ENCODE data around the gene CDH4.

DNA sequence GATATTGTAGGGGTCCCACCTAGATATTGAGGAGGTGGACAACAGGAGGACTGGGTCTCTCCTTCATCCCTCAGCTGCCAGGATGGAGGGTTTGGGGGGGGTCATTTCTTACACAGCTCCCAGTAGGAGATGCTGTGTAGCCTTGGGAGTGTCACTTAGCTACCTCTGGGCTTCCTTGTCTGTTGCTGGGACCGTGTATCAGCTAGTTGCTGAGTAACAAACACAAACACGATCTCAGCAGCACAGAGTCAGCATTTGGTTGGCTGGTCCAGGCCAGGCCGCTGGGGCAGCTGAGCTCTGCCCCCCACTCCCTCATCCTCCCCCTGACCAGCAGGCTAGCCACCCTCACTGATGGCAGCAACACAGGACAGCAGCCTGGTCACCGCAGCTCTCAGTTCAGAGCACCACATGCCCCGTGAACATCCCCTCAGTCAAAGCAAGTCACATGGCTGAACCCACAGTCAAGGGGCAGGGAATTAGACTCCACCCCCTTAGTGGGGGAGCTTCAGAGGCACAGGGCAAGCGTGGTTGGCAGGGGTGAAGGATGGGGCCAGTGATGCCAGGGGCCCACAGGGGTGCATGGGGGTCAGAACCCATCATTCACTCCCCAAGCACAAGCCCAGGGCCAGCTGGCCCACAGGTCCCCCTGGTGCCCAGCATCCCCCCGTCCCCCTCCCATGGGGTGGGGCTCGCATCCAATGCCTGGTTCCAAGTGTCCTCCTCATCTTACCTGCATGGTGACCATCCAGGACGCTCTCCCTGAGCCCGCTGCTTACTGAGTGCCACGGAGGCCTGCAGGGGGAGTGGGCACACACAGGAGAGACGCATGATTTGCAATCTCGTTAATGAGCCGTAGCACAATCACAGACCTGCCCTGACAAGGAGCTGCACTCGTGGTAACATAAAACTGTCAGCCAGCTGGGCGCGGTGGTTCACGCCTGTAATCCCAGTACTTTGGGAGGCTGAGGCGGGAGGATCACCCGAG is 701.3 kb downstream of the CDH4 start:
- no peak for TF ChIP-seq POLR2A (IDR thresholded peaks at IDR 0.05)
- TF ChIP-seq CTCF (IDR thresholded peaks at IDR 0.05) = no peak
- TF ChIP-seq EP300 (IDR thresholded peaks at IDR 0.05) = no peak
- TF ChIP-seq POLR2AphosphoS5 (IDR thresholded peaks at IDR 0.05) = no peak
